NCI-H146 treated with DMSO at 0.1 percent for 48 hours (cell line): ENCODE results near the gene CPLANE2.
"Not testable (repeated sequence)": the region's sequence is repeated elsewhere in the genome, so short reads cannot be mapped to it uniquely, and the experiment has no call there.

Source experiments
- DNase-seq: peaks from one replicate; lab custom pipeline; 2025; ENCODE audit not compliant: unreplicated experiment; lab: John Stamatoyannopoulos, UW

CPLANE2 gene, protein sequence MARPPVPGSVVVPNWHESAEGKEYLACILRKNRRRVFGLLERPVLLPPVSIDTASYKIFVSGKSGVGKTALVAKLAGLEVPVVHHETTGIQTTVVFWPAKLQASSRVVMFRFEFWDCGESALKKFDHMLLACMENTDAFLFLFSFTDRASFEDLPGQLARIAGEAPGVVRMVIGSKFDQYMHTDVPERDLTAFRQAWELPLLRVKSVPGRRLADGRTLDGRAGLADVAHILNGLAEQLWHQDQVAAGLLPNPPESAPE

DNA sequence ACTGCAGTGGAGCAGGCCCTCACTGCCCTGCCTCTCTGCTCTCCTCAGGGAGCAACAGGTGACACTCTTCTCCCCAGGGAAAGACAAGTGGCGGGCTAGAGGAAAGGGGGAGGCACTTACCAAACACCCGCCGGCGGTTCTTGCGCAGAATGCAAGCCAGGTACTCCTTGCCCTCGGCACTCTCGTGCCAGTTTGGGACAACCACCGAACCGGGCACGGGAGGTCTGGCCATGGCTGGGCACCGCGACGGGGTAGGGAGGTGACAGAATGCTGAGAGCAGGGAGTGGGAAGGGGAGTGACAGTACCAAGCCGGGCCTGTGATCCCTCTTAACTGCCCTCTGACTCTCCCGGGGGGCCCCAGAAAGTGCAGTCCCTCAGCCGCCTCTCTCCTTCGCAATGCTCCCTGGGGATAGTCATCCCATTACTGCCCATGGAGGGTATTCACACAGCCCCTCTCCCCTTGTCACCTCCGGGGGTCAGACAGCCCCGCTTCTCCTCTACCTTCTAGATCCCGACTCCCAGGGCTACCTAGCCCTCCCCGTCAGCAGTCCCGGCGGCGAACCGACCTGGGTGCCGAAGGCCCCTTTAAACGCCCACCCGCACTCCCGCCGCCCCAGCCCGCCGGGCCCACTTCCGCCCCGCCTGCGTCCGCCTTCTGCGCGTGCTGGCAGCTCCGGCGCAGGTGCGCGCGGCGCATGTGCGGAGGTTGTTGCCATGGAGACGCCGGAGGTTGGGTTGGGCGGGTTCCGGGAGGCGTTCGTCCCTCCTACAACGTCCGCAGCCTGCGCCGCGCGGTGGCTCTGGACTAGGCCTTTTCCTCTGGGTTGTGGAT, at the start of gene CPLANE2:
Gene CPLANE2 (minus strand): TSS at position 673 of the 832 bp plus-strand sequence. CDS start 441 bp downstream, at position 232.
- DNase-seq = peak; percentile 51

DNA sequence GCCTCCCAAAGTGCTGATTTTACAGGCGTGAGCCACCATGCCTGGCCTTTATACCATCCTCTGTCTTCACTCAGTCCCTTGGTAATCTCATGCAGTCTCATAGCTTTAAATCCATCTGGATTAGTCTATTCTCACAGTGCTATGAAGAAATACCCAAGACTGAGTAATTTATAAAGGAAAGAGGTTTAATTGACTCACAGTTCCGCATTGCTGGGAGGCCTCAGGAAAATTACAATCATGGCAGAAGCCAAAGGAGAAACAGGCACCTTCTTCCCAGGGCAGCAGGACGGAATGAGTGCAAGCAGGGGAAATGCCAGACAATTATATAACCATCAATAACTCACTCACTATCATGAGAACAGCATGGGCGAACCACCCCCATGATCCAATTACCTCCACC, 49.1 kb upstream of the CPLANE2 start:
- DNase-seq = no peak

DNA sequence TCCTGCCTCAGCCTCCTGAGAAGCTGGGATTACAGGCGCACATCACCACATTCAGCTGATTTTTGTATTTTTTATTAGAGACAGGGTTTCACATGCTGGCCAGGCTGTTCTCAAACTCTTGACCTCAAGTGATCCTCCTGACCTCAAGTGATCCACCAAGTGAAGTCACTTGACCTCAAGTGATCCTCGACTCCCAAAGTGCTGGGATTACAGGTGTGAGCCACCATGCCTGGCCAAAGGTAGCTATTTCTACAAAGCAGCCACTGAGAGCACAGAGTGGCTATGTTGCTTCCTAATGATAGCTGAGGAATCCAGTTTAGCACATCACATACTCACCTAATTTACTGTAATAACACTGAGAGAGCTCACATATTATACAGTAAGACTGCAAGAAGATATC, 44.8 kb upstream of the CPLANE2 start:
- no peak for DNase-seq

DNA sequence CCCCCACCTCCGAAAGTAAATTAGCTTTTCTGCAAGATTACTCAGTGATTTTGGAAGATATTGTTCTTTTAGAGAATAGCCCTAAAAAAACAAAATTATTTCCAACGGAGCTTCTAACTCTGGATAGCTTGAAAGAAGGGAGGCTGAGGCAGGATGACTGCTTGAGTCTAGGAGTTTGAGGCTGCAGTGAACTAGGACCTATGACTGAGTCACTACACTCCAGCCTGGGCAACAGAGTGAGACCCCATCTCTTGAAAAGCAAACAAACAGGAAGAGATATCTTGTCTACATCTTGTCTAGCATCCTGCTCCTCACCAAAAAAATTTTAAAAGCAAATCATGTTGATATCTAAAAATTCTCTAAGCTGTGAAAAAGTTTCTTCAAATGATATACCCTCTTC, 42.2 kb upstream of the CPLANE2 start:
- DNase-seq = no peak

DNA sequence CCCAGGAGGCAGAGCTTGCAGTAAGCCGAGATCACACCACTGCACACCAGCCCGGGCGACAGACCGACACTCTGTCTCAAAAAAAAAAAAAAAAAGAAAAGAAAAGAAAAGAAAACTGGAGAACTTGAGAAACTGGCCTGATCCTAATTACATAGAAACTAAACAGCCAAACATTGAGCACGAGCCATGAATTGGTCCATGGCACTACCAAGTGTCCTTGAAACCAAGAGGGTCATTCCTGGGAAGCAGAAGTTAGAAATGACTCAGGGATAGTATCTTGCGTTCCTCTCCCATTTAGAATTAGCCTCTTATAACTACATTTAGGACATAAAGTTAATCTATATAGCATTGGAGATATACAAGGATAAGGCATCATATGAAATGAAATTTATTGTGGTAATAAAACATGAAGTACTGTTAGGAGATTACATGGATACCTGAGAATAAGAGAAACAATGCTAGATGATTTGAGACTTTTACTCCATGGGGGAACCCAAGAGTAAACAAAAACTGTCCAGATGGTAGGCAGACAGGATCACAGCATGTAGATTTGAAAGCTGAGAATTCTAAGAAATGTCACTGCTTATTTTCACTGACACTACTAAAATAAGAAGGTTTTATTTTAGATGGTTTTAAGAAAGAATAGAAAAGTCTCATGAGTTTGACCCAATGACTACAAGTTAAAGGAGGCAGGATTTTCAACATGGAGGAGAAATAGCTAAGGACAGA, 39.5 kb upstream of the CPLANE2 start:
- DNase-seq = no peak

DNA sequence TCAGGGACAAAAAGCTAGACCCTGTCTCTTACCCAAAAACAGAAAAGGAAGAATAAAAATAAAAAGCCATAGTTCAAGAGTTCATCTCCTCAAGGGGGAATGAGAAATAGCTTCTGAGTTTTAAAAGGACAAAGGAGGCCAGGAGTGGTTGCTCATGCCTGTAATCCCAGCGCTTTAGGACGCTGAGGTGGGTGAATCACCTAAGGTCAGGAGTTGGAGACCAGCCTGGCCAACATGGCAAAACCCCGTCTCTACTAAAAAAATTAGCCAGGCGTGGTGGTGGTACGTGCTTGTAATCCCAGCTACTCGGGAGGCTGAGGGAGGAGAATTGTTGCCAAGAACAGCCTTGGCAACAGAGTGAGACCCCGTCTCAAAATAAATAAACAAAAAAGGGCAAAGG, 38.6 kb upstream of the CPLANE2 start:
- no peak for DNase-seq

DNA sequence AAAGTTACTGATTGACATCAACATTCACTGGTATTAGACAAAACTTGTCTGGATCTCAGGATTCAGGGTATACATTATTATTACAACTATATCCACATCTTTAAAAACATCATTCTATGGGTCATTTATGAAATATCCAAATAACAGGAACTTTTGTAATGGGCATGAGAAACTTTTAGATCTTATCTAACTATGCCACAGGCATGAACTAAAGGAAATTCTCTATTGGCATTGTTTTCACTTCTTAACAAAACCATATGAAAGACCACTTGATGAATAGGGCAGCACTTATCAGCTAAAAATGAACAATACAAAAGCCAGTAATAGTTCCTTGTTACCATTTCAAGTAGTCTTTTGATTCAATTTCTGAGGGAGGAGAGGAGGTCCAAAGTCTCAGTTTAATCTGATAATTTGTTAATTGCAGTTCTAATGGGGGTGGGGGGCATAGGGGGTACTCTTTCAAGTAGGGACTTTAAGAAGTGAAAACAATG, 30.8 kb upstream of the CPLANE2 start:
- no peak for DNase-seq

DNA sequence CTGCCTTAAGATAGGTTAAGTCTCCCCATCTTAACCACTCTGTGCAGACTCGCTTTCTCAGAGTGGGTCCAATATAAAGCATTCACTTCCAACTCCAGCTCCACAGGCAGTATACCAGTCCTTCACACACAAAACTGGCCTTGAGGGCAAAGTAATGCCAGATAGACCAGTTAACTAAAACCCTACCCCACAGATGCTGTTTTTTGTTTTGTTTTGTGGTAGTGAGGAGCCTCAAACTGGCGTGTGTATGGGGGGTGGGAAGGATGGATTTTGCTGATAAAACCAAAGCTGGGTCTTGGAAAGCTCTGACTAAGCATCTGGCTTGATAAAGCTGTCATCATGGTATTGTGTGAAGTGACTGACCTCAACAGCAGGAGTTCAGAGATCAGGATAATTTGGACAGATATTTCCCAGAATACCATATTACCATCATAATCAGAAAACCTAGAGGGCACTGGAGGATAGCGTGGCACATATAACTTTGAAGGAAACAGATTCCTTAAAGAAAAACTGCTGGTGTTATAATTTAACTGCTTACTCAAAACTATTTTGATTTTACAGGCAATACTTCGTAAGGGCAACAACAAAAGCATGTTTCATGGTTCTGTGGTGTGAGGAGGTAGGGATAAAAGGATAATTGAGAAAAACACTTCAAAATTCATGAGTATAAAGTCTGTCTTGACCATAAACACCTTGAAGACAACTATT, 29.6 kb upstream of the CPLANE2 start:
- no peak for DNase-seq

DNA sequence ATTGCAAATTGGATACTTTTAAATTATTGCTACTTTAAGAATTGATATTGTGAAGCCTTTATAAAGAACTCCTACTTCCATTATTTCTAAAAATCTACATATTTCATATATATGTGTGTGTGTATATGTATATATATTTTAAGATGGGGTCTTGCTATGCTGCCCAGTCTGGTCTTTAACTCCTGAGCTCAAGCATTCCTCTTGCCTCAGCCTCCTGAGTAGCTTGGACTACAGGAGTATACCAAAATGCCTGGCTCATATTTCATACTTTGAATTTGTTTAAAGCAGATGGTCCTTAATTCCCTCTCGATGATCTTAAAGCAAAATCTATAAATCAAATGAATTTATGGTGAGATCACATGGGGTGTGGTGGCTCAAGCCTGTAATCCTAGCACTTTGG, 25.1 kb upstream of the CPLANE2 start:
- DNase-seq = no peak

DNA sequence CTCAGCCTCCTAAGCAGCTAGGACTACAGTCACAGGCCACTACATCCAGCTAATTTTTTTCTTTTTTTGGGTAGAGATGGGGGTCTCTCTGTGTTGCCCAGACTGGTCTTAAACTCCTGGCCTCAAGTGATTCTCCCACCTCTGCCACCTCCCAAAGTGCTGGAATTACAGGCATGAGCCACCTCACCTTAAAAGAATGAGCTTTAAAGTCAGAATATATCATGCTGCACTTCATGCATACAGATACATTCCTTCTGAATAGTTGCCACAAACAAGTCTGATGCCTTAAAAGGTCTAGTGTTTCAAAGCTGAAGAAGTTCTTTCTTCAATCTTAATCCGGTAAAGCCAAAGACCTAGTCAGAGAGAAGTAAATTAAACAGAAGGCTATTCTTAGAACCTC, 23.8 kb upstream of the CPLANE2 start:
- no peak for DNase-seq

DNA sequence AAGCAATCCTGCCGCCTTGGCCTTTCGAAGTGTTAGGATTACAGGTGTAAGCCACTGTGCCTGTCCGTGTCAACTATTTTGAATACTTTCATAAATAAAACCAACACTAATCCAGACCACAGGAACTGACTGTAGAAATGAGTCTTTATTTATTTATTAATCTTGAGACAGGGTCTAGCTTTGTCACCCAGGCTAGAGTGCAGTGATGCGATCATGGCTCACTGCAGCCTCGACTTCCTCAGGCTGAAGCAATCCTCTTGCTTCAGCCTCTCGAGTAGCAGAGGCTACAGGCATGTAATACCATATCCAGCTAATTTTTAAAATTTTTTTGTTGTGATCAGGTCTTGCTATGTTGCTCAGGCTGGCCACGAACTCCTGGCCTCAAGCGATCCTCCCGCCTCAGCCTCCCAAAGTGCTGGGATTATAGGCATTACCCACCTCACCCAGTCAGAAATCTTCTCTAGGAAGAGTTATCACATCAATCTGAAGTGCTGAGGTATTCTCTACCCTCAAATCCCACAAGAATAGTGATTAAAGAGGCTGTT, 21.7 kb upstream of the CPLANE2 start:
- no peak for DNase-seq

DNA sequence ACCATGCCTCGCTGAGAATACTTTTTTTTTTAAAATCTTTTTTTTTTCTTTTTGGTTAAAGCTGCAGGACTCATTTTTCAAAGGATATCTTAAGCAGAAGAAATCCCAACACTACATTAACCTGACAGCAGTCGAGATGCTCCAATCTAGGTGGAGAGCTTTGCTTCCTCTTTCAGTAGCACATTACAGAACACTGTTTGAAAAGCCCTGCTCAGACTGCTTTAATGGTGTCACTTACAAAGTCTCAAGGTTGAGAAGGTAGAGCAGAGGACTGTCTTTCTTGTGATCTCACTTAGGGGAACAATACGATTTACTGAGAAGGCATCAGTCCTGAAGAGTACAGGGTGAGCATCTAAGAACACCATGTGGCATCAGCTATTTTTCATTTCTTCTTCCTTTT, 21.0 kb upstream of the CPLANE2 start:
- DNase-seq = no peak

DNA sequence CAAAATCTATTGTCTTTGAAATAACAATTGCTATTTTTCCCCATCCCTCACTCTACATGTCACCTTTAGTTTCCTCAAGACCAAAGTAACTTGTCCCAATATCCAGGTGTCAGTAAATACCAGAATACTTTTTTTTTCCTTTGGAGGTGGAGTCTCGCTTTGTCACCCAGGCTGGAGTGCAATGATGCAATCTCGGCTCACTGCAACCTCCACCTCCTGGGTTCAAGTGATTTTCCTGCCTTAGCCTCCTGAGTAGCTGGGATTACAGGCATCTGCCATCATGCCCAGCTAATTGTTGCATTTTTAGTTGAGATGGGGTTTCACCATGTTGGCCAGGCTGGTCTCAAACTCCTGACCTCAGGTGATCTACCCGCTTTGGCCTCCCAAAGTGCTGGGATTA, 20.6 kb upstream of the CPLANE2 start:
- not testable (repeated sequence) for DNase-seq

DNA sequence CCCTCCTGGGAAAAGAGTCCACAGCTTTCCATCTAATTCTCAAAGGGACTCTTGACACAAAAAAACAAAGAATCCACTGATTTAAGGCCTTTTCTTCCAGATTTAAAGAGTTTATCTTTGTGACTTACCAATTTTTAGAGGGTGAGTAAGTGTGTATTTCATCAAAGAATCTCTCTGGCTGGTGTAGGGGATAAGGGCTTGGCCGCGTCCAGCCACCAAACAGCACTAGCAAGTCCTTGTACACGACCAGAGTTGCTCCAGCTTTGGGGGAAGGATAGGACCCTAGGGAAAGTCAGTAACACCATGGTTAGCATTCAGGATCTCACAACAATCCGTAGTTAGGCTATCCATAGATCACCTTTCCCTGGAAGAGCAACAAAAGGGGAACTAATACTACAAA, 19.5 kb upstream of the CPLANE2 start:
- DNase-seq = no peak

DNA sequence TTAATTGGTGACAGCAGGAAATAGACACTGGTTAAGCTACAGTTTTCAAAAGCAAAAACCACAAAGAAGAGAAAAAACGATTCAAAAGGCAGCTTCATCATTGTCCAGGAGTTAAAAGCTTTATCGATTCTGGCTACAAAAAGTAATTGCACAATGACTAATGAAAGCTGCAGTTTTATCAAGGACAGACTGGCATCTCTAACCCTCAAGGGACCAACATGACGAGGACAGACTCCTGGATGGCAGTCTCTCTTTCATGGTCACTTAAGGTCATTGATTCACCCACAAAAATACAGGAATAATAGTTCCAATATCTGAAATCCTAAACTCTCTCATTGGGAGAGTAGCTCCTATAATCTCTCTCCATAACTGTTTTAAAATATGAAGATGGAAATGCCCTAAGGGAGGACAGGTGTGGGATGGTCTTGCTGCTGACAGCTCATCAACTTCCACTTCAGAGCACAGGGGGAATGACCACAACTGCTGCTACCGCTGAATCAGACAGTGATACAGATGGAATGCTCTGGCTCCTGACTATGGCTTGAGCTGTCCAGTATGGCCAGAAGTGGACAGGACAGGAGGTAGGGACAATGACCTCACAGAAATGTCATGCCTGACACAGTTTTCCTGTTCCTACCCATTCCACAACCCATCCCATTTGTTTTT, 17.4 kb upstream of the CPLANE2 start:
- peak; percentile 65 for DNase-seq

DNA sequence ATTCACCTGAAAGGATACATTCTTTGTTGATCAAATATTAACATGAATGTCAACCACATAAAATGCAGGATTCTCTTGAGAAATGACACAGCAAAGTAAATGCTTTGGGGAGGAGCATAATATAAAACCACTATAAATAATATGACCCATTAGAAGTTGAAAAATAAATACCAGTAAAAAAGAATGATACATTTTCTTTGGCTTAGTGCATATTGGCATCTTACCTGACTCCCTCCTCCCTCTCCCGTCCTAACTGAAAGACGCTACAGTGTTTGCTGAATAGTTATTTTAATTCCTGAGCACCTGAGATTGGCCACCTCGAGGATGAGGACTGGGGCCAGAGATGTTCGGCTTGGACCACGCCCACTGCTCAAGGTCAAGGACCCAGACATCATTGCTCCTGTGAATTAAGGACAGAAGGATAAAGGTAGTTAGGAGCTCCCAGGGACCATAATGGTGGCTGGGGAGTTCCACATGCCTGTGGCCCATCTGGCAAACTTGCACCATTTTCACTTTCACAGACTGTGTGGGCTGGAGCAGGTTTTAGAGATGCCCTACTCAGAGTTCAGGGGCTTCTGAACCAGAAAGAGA, 16.4 kb upstream of the CPLANE2 start:
- no peak for DNase-seq

DNA sequence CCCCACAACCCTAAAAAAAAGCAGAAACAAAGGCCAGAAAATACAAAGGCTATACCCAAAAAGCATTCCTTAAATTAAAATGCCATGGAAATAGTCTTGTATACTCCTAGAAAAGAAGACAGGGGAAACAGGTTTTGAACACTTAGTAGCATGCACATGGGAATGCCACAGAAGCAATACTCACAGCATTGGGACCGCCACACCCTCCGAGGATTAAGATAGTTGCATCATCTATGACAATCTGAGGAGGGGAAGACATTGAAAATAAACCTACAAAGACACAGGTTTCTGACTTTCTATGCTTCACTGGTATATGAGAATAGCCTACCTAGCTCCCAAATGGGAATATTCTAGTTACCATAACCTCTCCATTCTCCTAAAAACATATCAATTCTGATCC, 15.9 kb upstream of the CPLANE2 start:
- no peak for DNase-seq

DNA sequence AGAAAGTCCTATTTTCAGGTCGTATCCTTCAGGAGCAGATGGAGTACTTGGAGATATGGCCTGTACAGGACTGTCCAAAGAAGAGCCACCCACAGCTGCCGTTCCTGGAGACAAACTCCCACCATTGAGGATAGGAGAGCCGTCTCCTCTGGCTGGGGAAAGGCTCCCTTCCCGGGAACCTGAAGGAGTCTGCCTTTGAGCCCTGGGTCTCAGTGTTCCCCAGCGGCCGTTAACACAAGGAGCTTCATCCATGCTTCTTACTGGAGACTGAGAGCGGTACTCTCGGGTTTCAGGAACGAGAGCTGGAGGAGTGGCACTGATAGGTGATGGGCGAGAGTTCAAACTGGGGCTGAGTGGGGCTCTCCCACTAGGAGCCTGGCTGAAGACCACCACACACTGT, 14.4 kb upstream of the CPLANE2 start:
- no peak for DNase-seq

DNA sequence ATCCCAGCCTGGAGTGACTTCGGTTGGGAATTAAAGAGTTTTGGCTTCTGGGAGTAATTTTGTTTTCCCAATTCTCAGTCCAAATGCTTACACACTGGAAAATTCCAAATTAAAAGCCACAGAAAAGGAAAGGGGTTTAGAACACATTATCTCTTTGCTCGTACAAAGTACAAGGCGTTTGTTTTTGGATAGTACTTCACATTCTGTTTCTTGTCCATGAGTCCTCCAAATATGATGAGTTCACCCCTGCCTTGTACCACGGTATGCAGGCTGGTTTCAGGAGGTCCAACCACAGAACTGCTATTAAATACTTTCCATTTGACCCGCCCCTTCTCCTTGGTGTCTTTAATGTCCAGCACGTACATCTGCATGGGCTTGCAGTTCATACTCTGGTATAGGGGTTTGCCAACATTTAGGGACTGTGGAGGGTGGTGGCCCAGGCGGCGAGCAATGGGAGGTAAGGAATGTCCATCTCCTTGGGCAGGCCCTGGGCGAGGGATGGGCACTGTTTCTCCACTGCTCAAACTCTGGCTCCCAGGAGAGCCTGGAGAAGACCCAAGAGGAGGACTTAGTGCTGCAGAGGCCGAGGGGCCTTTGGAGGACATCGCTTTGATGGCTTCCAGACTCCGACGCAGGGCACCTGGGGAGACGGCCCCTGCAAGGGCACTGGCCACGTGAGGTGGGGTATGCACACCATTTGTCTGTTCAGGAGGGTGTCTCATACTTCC, 13.7 kb upstream of the CPLANE2 start:
- no peak for DNase-seq
